Activated T-cell treated with anti-CD3 and anti-CD28 coated beads for 4 hours (primary cell): ENCODE measurements around the gene HJURP.

Source experiments
- DNase-seq: peaks from one replicate; pipeline ENCODE4 v3.0.0-alpha.2; 2020

HJURP gene

DNA sequence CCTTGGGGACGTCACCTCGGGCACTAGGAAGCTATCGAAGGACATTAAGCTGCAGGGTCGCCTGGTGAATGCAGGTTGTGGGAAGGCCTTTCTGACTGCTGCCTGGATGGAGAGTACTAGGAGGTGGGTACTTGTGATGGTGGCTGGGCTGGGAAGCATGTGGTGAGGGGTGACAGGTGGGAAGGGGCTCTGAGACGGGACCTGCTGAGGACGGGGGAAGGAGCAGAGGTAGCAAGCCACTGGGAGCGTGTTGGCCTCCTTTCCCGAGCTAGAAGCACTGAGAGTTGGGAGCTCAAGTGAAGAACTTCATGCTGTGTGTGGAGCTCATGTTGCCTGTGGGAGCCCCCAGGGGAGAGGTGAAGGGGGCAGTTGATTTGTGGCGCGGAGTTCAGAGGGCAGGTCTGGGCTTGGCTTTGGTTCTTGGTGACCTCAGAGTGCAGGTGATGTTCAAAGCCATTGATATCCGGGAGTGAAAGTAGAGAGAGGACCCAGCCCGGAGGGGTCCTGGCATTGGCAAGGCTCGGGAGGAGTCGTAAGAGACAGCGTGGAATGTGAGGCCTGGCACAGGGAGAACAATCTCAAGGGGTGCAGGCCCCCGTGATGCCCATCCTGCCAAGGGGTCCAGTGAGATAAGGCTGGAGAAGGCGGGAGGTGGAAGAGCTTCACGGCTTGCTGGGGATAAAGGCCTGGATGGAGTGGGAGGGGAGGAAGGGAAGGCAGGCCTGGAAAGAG, 63.0 kb downstream of the HJURP start:
- no peak for DNase-seq

DNA sequence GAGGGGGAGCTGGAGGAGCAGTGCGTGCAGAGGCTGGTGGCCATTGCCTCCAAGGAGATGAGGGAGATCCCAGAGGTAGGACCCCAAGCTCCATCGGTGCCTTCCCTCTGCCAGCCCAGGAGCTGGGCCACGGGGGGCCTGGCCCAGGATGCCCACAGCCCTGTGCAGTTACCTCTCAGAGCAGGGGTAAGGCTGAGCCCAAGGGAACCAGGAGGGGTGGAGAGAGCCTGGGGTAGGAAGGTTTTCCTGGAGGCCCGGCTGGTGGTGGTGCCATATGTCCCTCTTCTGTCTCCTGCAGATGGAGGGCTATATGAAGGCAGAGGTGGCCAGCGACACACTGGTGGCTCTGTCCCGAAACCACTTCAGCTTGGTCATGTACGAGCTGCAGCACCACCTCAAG, 64.8 kb downstream of the HJURP start:
- DNase-seq, result no peak
